ENCODE measurements around the gene TSPOAP1.

The TSPOAP1 gene

DNA sequence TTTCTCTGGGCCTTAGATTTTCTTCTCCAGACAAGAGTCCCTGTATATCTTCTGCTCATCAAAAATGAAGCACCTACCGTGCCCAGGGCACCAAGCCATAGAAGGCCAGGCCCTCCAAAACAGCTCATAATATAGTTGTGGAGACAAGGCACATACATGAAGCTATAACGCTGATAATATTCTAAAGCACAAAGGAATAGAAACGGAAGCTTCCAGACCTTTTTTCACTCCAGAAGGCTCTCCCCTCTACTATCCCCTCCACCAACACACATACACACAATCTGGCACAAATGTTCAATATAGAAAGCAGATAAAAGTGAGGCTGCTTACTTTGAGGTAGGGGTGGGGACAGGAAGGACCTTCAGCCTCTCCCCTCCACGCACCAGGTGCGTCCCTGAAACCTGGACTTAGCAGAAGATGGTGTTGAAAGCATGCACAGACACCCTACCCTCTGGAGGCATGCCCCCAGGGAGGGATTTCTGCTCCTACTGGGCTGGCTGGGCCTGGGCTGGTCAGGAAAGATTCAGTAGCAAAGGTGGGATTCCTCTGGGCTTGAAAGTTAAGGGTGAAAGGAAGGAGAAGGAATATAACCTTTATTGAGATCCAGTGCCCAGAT, 37.5 kb upstream of the TSPOAP1 start:
- ATAC-seq, result no peak
- TF ChIP-seq OSR1 (CRISPR knock-in tag; IDR thresholded peaks at IDR 0.05) (no peak), ZNF8 (CRISPR knock-in tag; IDR thresholded peaks at IDR 0.05) (no peak), ARNTL (CRISPR knock-in tag; IDR thresholded peaks at IDR 0.05; ENCODE audit: borderline replicate concordance, low read depth) (no peak), CSDC2 (CRISPR knock-in tag; IDR thresholded peaks at IDR 0.05) (no peak), ISL1 (CRISPR knock-in tag; IDR thresholded peaks at IDR 0.05) (no peak), PPARA (CRISPR knock-in tag; IDR thresholded peaks at IDR 0.05; ENCODE audit: borderline replicate concordance) (no peak), ZFP30 (CRISPR knock-in tag; IDR thresholded peaks at IDR 0.05) (no peak), ZC3H10 (CRISPR knock-in tag; IDR thresholded peaks at IDR 0.05) (no peak), TSHZ2 (CRISPR knock-in tag; IDR thresholded peaks at IDR 0.05) (no peak), BACH2 (CRISPR knock-in tag; IDR thresholded peaks at IDR 0.05; ENCODE audit: borderline replicate concordance) (no peak), TCF4 (CRISPR knock-in tag; IDR thresholded peaks at IDR 0.05; ENCODE audit: borderline replicate concordance) (no peak), ZFP3 (CRISPR knock-in tag; IDR thresholded peaks at IDR 0.05) (no peak), GLIS3 (CRISPR knock-in tag; IDR thresholded peaks at IDR 0.05) (no peak)
- TF ChIP-seq, protein P1, sequence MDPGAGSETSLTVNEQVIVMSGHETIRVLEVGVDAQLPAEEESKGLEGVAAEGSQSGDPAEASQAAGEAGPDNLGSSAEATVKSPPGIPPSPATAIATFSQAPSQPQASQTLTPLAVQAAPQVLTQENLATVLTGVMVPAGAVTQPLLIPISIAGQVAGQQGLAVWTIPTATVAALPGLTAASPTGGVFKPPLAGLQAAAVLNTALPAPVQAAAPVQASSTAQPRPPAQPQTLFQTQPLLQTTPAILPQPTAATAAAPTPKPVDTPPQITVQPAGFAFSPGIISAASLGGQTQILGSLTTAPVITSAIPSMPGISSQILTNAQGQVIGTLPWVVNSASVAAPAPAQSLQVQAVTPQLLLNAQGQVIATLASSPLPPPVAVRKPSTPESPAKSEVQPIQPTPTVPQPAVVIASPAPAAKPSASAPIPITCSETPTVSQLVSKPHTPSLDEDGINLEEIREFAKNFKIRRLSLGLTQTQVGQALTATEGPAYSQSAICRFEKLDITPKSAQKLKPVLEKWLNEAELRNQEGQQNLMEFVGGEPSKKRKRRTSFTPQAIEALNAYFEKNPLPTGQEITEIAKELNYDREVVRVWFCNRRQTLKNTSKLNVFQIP (CRISPR knock-in tag; IDR thresholded peaks at IDR 0.05; ENCODE audit: borderline replicate concordance, low read depth), result no peak
- TF ChIP-seq, protein P2, sequence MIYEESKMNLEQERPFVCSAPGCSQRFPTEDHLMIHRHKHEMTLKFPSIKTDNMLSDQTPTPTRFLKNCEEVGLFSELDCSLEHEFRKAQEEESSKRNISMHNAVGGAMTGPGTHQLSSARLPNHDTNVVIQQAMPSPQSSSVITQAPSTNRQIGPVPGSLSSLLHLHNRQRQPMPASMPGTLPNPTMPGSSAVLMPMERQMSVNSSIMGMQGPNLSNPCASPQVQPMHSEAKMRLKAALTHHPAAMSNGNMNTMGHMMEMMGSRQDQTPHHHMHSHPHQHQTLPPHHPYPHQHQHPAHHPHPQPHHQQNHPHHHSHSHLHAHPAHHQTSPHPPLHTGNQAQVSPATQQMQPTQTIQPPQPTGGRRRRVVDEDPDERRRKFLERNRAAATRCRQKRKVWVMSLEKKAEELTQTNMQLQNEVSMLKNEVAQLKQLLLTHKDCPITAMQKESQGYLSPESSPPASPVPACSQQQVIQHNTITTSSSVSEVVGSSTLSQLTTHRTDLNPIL (CRISPR knock-in tag; IDR thresholded peaks at IDR 0.05; ENCODE audit: low read depth), result no peak
- TF ChIP-seq, protein P3, sequence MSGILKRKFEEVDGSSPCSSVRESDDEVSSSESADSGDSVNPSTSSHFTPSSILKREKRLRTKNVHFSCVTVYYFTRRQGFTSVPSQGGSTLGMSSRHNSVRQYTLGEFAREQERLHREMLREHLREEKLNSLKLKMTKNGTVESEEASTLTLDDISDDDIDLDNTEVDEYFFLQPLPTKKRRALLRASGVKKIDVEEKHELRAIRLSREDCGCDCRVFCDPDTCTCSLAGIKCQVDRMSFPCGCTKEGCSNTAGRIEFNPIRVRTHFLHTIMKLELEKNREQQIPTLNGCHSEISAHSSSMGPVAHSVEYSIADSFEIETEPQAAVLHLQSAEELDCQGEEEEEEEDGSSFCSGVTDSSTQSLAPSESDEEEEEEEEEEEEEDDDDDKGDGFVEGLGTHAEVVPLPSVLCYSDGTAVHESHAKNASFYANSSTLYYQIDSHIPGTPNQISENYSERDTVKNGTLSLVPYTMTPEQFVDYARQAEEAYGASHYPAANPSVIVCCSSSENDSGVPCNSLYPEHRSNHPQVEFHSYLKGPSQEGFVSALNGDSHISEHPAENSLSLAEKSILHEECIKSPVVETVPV (CRISPR knock-in tag; IDR thresholded peaks at IDR 0.05), result no peak

DNA sequence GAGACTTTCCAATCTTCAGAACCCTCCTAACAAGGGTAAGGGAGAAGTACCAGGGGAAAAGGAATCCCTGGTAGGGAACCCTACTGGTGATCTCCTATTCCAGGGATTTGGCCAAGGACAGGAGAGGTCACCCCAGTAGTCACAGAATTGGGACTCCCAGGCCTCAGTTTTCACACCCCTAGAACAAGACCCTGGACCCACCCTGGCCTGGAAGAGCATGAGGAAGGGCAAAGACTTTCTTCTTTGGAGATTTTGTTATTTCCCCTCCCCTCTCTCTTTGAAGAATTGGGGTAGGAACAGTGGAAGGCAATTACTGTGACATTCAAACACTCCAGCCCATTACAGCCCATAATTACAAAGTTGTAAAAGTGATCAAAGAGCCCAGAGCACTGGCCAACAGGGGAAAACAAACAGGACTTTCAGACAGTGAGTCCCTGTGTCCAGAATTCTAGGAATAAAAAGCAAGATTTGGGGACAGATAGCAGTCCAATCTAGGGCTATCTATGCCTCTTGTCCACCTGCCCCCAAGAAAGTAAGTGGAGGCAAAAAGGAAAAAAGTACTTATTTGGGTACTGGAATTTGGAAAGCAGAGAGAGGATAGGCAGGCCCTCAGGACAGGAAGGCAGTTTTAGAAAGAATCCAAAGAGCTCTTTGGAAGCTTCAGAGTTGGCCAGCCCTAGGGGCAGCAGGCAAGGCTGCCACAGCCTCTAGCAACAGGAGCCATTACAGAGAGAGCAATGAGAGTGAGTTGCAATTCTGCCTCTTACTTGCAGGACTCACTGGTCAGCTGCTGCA, 36.8 kb upstream of the TSPOAP1 start:
- TF ChIP-seq TSHZ2 (CRISPR knock-in tag; IDR thresholded peaks at IDR 0.05) (no peak), CSDC2 (CRISPR knock-in tag; IDR thresholded peaks at IDR 0.05) (no peak), BACH2 (CRISPR knock-in tag; IDR thresholded peaks at IDR 0.05; ENCODE audit: borderline replicate concordance) (no peak), ZNF8 (CRISPR knock-in tag; IDR thresholded peaks at IDR 0.05) (no peak), PPARA (CRISPR knock-in tag; IDR thresholded peaks at IDR 0.05; ENCODE audit: borderline replicate concordance) (no peak), ZNF70 (CRISPR knock-in tag; IDR thresholded peaks at IDR 0.05) (no peak), SNAI2 (CRISPR knock-in tag; IDR thresholded peaks at IDR 0.05) (no peak)
- ATAC-seq, result no peak
